HAP-1 (cell line): ENCODE data around the gene CACNA1D.

Source experiments
- DNase-seq, 2 experiments: peaks; one replicate each; pipeline ENCODE4 v3.0.0-alpha.2; 2016 to 2020; ENCODE audit warnings: low spot score in 2 of 2
- H3K27me3 ChIP-seq: fragments of 250-450 bp; sonication (Bioruptor Pico); 2 replicates; pipeline ENCODE4 v1.5.1; 2020; ENCODE audit warnings: low read depth, mild to moderate bottlenecking, moderate library complexity
- H3K36me3 ChIP-seq: fragments of 250-450 bp; sonication (Bioruptor Pico); replicated peaks from 2 replicates; pipeline ENCODE4 v1.5.1; 2020; ENCODE audit warnings: mild to moderate bottlenecking
- H3K4me1 ChIP-seq: fragments of 250-450 bp; sonication (Bioruptor Pico); 2 replicates; pipeline ENCODE4 v1.5.1; 2020; ENCODE audit warnings: mild to moderate bottlenecking
- H3K4me3 ChIP-seq: fragments of 250-450 bp; sonication (Bioruptor Pico); 2 replicates; pipeline ENCODE4 v1.5.1; 2020; ENCODE audit warnings: mild to moderate bottlenecking, moderate library complexity
- H3K9me3 ChIP-seq: fragments of 250-450 bp; sonication (Bioruptor Pico); 2 replicates; pipeline ENCODE4 v1.5.1; 2020; ENCODE audit warnings: mild to moderate bottlenecking, moderate library complexity
- in situ Hi-C: fragments of 300-500 bp; cut with MboI; formaldehyde crosslinking; loops from 3 replicates; pipeline ENCODE4 v1.14.3; 2020; ENCODE audit warnings: low sequenced_read_pairs, inconsistent platforms, mixed read lengths

Gene CACNA1D

GRCh38 chr3:53820084-53820483 lies 325.7 kb downstream of the CACNA1D start:
- H3K4me3 ChIP-seq, result no peak overlapping the region
- no peak for DNase-seq
- H3K4me1 ChIP-seq, result no peaks in the 10 kb centered on the region
- in situ Hi-C loops, result no loop called here
- no peaks in the 10 kb centered on the region for H3K9me3 ChIP-seq
- peaks cover 19% of the 10 kb centered on the region for H3K36me3 ChIP-seq
- no peaks in the 10 kb centered on the region for H3K27me3 ChIP-seq

- H3K4me1 ChIP-seq, result no peaks in the 10 kb centered on the region
Observed at GRCh38 chr3:53820756-53821580, 326.6 kb downstream of the CACNA1D start.

GRCh38 chr3:53821631-53822121 lies 327.3 kb downstream of the CACNA1D start:
- peaks cover 19% of the 10 kb centered on the region for H3K36me3 ChIP-seq
- no peaks in the 10 kb centered on the region for H3K9me3 ChIP-seq
- H3K4me1 ChIP-seq, result no peaks in the 10 kb centered on the region
- no peak for DNase-seq
- H3K27me3 ChIP-seq, result no peaks in the 10 kb centered on the region
- H3K4me3 ChIP-seq, result no peak overlapping the region
- in situ Hi-C loops, result no loop called here

More at GRCh38 chr3:53820756-53821580, 326.6 kb downstream of the CACNA1D start:
- Histone ChIP-seq H3K9me3 (no peaks in the 10 kb centered on the region), H3K36me3 (peaks cover 19% of the 10 kb centered on the region), H3K27me3 (no peaks in the 10 kb centered on the region), H3K4me3 (no peak overlapping the region)
- no peak for DNase-seq
- in situ Hi-C loops, result no loop called here

- peaks cover 19% of the 10 kb centered on the region for H3K36me3 ChIP-seq
- H3K4me1 ChIP-seq, result no peaks in the 10 kb centered on the region
- no peaks in the 10 kb centered on the region for H3K9me3 ChIP-seq
- no peak for DNase-seq
- in situ Hi-C loops, result no loop called here
- no peak overlapping the region for H3K4me3 ChIP-seq
- H3K27me3 ChIP-seq, result no peaks in the 10 kb centered on the region
Observed at GRCh38 chr3:53822331-53822741, 327.9 kb downstream of the CACNA1D start.

- in situ Hi-C loops, result no loop called here
- Histone ChIP-seq H3K4me1 (no peaks in the 10 kb centered on the region), H3K4me3 (no peak overlapping the region), H3K9me3 (no peaks in the 10 kb centered on the region), H3K36me3 (peaks cover 16% of the 10 kb centered on the region), H3K27me3 (no peaks in the 10 kb centered on the region)
- DNase-seq, result no peak
Observed at GRCh38 chr3:53823026-53823955, 328.9 kb downstream of the CACNA1D start.

- Histone ChIP-seq H3K4me3 (no peak overlapping the region), H3K4me1 (no peaks in the 10 kb centered on the region), H3K27me3 (no peaks in the 10 kb centered on the region), H3K9me3 (no peaks in the 10 kb centered on the region), H3K36me3 (peaks cover 12% of the 10 kb centered on the region)
- no peak for DNase-seq
- in situ Hi-C loops, result no loop called here
Observed at GRCh38 chr3:53823956-53824657, 329.7 kb downstream of the CACNA1D start.

- H3K9me3 ChIP-seq, result no peaks in the 10 kb centered on the region
- in situ Hi-C loops, result no loop called here
- no peak overlapping the region for H3K4me3 ChIP-seq
- peaks cover 5% of the 10 kb centered on the region for H3K36me3 ChIP-seq
- no peak for DNase-seq
- H3K27me3 ChIP-seq, result no peaks in the 10 kb centered on the region
- H3K4me1 ChIP-seq, result no peaks in the 10 kb centered on the region
Observed at GRCh38 chr3:53824795-53825194, 330.4 kb downstream of the CACNA1D start.

- no peak overlapping the region for H3K4me3 ChIP-seq
- in situ Hi-C loops, result no loop called here
Observed at GRCh38 chr3:53826048-53826447, 331.6 kb downstream of the CACNA1D start.

GRCh38 chr3:53828581-53828980 lies 334.2 kb downstream of the CACNA1D start:
- Histone ChIP-seq H3K36me3 (no peaks in the 10 kb centered on the region; the same call in 1 of the 2 replicates), H3K4me3 (no peak overlapping the region), H3K27me3 (no peaks in the 10 kb centered on the region), H3K9me3 (no peaks in the 10 kb centered on the region), H3K4me1 (no peaks in the 10 kb centered on the region)
- DNase-seq, result no peak
- in situ Hi-C loops, result no loop called here

More at GRCh38 chr3:53826048-53826447, 331.6 kb downstream of the CACNA1D start:
- no peak for DNase-seq
- H3K4me1 ChIP-seq, result no peaks in the 10 kb centered on the region
- no peaks in the 10 kb centered on the region for H3K9me3 ChIP-seq
- no peaks in the 10 kb centered on the region; the same call in none of the 2 replicates for H3K36me3 ChIP-seq
- no peaks in the 10 kb centered on the region for H3K27me3 ChIP-seq

- Histone ChIP-seq H3K27me3 (no peaks in the 10 kb centered on the region), H3K36me3 (no peaks in the 10 kb centered on the region), H3K4me1 (no peaks in the 10 kb centered on the region), H3K4me3 (no peak overlapping the region), H3K9me3 (no peaks in the 10 kb centered on the region)
- no peak for DNase-seq
- in situ Hi-C loops, result no loop called here
Observed at GRCh38 chr3:53829605-53830004, 335.2 kb downstream of the CACNA1D start.

GRCh38 chr3:53830944-53831343 lies 336.5 kb downstream of the CACNA1D start:
- no peaks in the 10 kb centered on the region for H3K4me1 ChIP-seq
- no peaks in the 10 kb centered on the region for H3K27me3 ChIP-seq
- DNase-seq, result no peak
- H3K4me3 ChIP-seq, result no peak overlapping the region
- H3K36me3 ChIP-seq, result no peaks in the 10 kb centered on the region
- in situ Hi-C loops, result no loop called here
- no peaks in the 10 kb centered on the region for H3K9me3 ChIP-seq

GRCh38 chr3:53833053-53833645 lies 338.7 kb downstream of the CACNA1D start:
- DNase-seq, result no peak
- H3K4me1 ChIP-seq, result no peaks in the 10 kb centered on the region

GRCh38 chr3:53833700-53834099 lies 339.3 kb downstream of the CACNA1D start:
- Histone ChIP-seq H3K4me1 (no peaks in the 10 kb centered on the region), H3K36me3 (peaks cover 4% of the 10 kb centered on the region), H3K27me3 (no peaks in the 10 kb centered on the region), H3K9me3 (no peaks in the 10 kb centered on the region), H3K4me3 (no peak overlapping the region)
- no peak for DNase-seq
- in situ Hi-C loops, result no loop called here

More at GRCh38 chr3:53833053-53833645, 338.7 kb downstream of the CACNA1D start:
- Histone ChIP-seq H3K9me3 (no peaks in the 10 kb centered on the region), H3K27me3 (no peaks in the 10 kb centered on the region), H3K4me3 (no peak overlapping the region), H3K36me3 (0 out of 2 replicates have a peak, but pooled peaks cover 2% of the 10 kb centered on the region)
- in situ Hi-C loops, result no loop called here
